HEK293 (cell line): ENCODE data around the gene SCRN2.

Experiments
- CTCF ChIA-PET: fragments of 350-600 bp; formaldehyde crosslinking; extraction: SDS; loops from one replicate; lab custom pipeline; 2021; ENCODE audit warnings: antibody characterized with exemption; lab: Yijun Ruan, JAX
- POLR2A ChIA-PET: fragments of 300-600 bp; formaldehyde crosslinking; extraction: SDS; loops from one replicate; lab custom pipeline; 2020; ENCODE audit warnings: antibody characterized with exemption, inconsistent platforms; lab: Yijun Ruan, JAX
- H3K27ac ChIP-seq: fragments of 200-500 bp; sonication (Bioruptor generic); 2 replicates; pipeline ENCODE4 v1.5.1; 2014; ENCODE audit warnings: low read depth, low read length, control low read depth, inconsistent platforms; ENCODE audit errors: extremely low read depth
- H3K36me3 ChIP-seq, 2 experiments: fragments of 200-500 bp in 1 of 2; sonication (Bioruptor generic) in 1 of 2; 1 replicate in 1 of 2; 2 replicates in 1 of 2; pipeline ENCODE4 v1.5.1; 2014 to 2017; ENCODE audit warnings: inconsistent platforms in 2 of 2, low read length in 2 of 2; ENCODE audit not compliant: control insufficient read depth in 2 of 2, insufficient read depth in 1 of 2
- H3K4me1 ChIP-seq: fragments of 200-500 bp; sonication (Bioruptor generic); 2 replicates; pipeline ENCODE4 v1.5.1; 2014; ENCODE audit warnings: mild to moderate bottlenecking, low read length, inconsistent platforms; ENCODE audit not compliant: control insufficient read depth, insufficient read depth
- H3K4me3 ChIP-seq: 2 replicates; pipeline ENCODE4 v1.5.1; 2011; ENCODE audit warnings: low read depth, mild to moderate bottlenecking, control low read depth, low read length, moderate library complexity
- H3K9me3 ChIP-seq: fragments of 200-500 bp; sonication (Bioruptor generic); 2 replicates; pipeline ENCODE4 v1.5.1; 2014; ENCODE audit warnings: low read depth, low read length, inconsistent platforms; ENCODE audit not compliant: control insufficient read depth, insufficient read depth
- KLF9 ChIP-seq: fragments of 450-650 bp; formaldehyde crosslinking; IDR thresholded peaks from 2 replicates; pipeline ENCODE4 v1.5.1; 2016; ENCODE audit warnings: missing biosample characterization, missing genetic modification characterization, low read depth
- PRDM2 ChIP-seq: fragments of 450-650 bp; formaldehyde crosslinking; IDR thresholded peaks from 2 replicates; pipeline ENCODE4 v1.5.1; 2016; ENCODE audit warnings: missing biosample characterization, missing genetic modification characterization, borderline replicate concordance
- YY1 ChIP-seq: fragments of 450-650 bp; formaldehyde crosslinking; IDR thresholded peaks from 2 replicates; pipeline ENCODE4 v1.5.1; 2018; ENCODE audit warnings: missing biosample characterization, missing genetic modification characterization
- YY2 ChIP-seq: fragments of 450-650 bp; formaldehyde crosslinking; IDR thresholded peaks from 2 replicates; pipeline ENCODE4 v1.5.1; 2016; ENCODE audit warnings: missing biosample characterization, missing genetic modification characterization
- ZNF23 ChIP-seq: fragments of 450-650 bp; formaldehyde crosslinking; IDR thresholded peaks from 2 replicates; pipeline ENCODE4 v1.5.1; 2016; ENCODE audit warnings: missing biosample characterization, missing genetic modification characterization, borderline replicate concordance
- ZNF350 ChIP-seq: fragments of 450-650 bp; formaldehyde crosslinking; IDR thresholded peaks from 2 replicates; pipeline ENCODE4 v1.5.0; 2017; ENCODE audit warnings: missing biosample characterization, mild to moderate bottlenecking, missing genetic modification characterization
- ZNF37A ChIP-seq: fragments of 450-650 bp; IDR thresholded peaks from 2 replicates; pipeline ENCODE4 v1.5.1; 2018; ENCODE audit warnings: missing biosample characterization, missing genetic modification characterization
- ZNF426 ChIP-seq: fragments of 450-650 bp; formaldehyde crosslinking; IDR thresholded peaks from 2 replicates; pipeline ENCODE4 v1.5.1; 2017; ENCODE audit warnings: missing biosample characterization, missing genetic modification characterization, mild to moderate bottlenecking, inconsistent platforms, moderate library complexity
- ZNF670 ChIP-seq: fragments of 450-650 bp; formaldehyde crosslinking; IDR thresholded peaks from 2 replicates; pipeline ENCODE4 v1.5.1; 2016; ENCODE audit warnings: missing biosample characterization, missing genetic modification characterization, low read depth
- ZNF701 ChIP-seq: fragments of 450-650 bp; formaldehyde crosslinking; IDR thresholded peaks from 2 replicates; pipeline ENCODE4 v1.5.1; 2016; ENCODE audit warnings: missing biosample characterization, missing genetic modification characterization
- TF ChIP-seq, protein P1 (sequence below): fragments of 450-650 bp; formaldehyde crosslinking; IDR thresholded peaks from 2 replicates; pipeline ENCODE4 v1.5.1; 2017; ENCODE audit warnings: missing biosample characterization, mild to moderate bottlenecking, missing genetic modification characterization, moderate library complexity
- TF ChIP-seq, protein P2 (sequence below): fragments of 450-650 bp; formaldehyde crosslinking; conservative IDR thresholded peaks from 2 replicates; pipeline ENCODE4 v1.5.1; 2016; ENCODE audit warnings: low read depth, missing biosample characterization, missing genetic modification characterization
- TF ChIP-seq, protein P3 (sequence below): fragments of 450-650 bp; formaldehyde crosslinking; IDR thresholded peaks from 2 replicates; pipeline ENCODE4 v1.5.1; 2017; ENCODE audit warnings: missing biosample characterization, missing genetic modification characterization
- TF ChIP-seq, protein P4 (sequence below): fragments of 450-650 bp; formaldehyde crosslinking; IDR thresholded peaks from 2 replicates; pipeline ENCODE4 v1.5.1; 2016; ENCODE audit warnings: missing biosample characterization, missing genetic modification characterization
- TF ChIP-seq, protein P5 (sequence below): fragments of 450-650 bp; formaldehyde crosslinking; IDR thresholded peaks from 2 replicates; pipeline ENCODE4 v1.5.1; 2016; ENCODE audit warnings: missing biosample characterization, missing genetic modification characterization

SCRN2 gene

GRCh38 chr17:47810200-47810821, 30.8 kb downstream of the SCRN2 start (continued):
- no peak for TF ChIP-seq ZNF670 (tag by site-specific recombination)
- TF ChIP-seq, protein P1, sequence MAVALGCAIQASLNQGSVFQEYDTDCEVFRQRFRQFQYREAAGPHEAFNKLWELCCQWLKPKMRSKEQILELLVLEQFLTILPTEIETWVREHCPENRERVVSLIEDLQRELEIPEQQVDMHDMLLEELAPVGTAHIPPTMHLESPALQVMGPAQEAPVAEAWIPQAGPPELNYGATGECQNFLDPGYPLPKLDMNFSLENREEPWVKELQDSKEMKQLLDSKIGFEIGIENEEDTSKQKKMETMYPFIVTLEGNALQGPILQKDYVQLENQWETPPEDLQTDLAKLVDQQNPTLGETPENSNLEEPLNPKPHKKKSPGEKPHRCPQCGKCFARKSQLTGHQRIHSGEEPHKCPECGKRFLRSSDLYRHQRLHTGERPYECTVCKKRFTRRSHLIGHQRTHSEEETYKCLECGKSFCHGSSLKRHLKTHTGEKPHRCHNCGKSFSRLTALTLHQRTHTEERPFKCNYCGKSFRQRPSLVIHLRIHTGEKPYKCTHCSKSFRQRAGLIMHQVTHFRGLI (tag by site-specific recombination): no peak
- no peak for TF ChIP-seq ZNF23
- no peak for TF ChIP-seq YY1 (tag by site-specific recombination)
- no peak for TF ChIP-seq ZNF426
- peak; percentile 64; the same call in 1 of the 2 replicates for TF ChIP-seq KLF9 (tag by site-specific recombination)
- TF ChIP-seq, protein P2, sequence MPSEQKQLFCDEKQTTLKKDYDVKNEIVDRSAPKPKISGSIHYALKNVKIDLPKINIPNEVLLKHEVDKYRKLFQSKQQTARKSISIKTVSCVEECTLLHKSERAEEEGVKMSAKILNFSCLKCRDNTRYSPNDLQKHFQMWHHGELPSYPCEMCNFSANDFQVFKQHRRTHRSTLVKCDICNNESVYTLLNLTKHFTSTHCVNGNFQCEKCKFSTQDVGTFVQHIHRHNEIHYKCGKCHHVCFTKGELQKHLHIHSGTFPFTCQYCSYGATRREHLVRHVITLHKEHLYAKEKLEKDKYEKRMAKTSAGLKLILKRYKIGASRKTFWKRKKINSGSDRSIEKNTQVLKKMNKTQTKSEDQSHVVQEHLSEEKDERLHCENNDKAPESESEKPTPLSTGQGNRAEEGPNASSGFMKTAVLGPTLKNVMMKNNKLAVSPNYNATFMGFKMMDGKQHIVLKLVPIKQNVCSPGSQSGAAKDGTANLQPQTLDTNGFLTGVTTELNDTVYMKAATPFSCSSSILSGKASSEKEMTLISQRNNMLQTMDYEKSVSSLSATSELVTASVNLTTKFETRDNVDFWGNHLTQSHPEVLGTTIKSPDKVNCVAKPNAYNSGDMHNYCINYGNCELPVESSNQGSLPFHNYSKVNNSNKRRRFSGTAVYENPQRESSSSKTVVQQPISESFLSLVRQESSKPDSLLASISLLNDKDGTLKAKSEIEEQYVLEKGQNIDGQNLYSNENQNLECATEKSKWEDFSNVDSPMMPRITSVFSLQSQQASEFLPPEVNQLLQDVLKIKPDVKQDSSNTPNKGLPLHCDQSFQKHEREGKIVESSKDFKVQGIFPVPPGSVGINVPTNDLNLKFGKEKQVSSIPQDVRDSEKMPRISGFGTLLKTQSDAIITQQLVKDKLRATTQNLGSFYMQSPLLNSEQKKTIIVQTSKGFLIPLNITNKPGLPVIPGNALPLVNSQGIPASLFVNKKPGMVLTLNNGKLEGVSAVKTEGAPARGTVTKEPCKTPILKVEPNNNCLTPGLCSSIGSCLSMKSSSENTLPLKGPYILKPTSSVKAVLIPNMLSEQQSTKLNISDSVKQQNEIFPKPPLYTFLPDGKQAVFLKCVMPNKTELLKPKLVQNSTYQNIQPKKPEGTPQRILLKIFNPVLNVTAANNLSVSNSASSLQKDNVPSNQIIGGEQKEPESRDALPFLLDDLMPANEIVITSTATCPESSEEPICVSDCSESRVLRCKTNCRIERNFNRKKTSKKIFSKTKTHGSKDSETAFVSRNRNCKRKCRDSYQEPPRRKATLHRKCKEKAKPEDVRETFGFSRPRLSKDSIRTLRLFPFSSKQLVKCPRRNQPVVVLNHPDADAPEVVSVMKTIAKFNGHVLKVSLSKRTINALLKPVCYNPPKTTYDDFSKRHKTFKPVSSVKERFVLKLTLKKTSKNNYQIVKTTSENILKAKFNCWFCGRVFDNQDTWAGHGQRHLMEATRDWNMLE: no peak
- TF ChIP-seq, protein P3, sequence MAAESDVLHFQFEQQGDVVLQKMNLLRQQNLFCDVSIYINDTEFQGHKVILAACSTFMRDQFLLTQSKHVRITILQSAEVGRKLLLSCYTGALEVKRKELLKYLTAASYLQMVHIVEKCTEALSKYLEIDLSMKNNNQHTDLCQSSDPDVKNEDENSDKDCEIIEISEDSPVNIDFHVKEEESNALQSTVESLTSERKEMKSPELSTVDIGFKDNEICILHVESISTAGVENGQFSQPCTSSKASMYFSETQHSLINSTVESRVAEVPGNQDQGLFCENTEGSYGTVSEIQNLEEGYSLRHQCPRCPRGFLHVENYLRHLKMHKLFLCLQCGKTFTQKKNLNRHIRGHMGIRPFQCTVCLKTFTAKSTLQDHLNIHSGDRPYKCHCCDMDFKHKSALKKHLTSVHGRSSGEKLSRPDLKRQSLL (tag by site-specific recombination): no peak
- TF ChIP-seq ZNF701 (tag by site-specific recombination): no peak
- no peak for TF ChIP-seq YY2
- no peak for TF ChIP-seq ZNF37A (tag by site-specific recombination)

- H3K9me3 ChIP-seq: no peaks in the 10 kb centered on the region
- no peak overlapping the region for H3K27ac ChIP-seq
- ChIA-PET POLR2A (no interaction called here), CTCF (interaction anchor here (1.1 kb wide), 2 partner anchors 8 to 32 kb away, joined by 4 read pairs; no protein-coding TSS in a partner anchor)
- H3K4me1 ChIP-seq: no peaks in the 10 kb centered on the region
- peaks cover 0 to 48% of the 10 kb centered on the region in 2 experiments; a peak in 1 of 3 replicates for H3K36me3 ChIP-seq
- no peak overlapping the region for H3K4me3 ChIP-seq
- TF ChIP-seq, protein P4, sequence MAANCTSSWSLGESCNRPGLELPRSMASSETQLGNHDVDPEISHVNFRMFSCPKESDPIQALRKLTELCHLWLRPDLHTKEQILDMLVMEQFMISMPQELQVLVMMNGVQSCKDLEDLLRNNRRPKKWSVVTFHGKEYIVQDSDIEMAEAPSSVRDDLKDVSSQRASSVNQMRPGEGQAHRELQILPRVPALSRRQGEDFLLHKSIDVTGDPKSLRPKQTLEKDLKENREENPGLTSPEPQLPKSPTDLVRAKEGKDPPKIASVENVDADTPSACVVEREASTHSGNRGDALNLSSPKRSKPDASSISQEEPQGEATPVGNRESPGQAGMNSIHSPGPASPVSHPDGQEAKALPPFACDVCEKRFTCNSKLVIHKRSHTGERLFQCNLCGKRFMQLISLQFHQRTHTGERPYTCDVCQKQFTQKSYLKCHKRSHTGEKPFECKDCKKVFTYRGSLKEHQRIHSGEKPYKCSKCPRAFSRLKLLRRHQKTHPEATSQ: no peak
- TF ChIP-seq, protein P5, sequence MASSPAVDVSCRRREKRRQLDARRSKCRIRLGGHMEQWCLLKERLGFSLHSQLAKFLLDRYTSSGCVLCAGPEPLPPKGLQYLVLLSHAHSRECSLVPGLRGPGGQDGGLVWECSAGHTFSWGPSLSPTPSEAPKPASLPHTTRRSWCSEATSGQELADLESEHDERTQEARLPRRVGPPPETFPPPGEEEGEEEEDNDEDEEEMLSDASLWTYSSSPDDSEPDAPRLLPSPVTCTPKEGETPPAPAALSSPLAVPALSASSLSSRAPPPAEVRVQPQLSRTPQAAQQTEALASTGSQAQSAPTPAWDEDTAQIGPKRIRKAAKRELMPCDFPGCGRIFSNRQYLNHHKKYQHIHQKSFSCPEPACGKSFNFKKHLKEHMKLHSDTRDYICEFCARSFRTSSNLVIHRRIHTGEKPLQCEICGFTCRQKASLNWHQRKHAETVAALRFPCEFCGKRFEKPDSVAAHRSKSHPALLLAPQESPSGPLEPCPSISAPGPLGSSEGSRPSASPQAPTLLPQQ (tag by site-specific recombination): no peak
- TF ChIP-seq ZNF350: no peak
- TF ChIP-seq PRDM2 (tag by site-specific recombination): no peak
These were observed 32.1 kb downstream of the SCRN2 start for GRCh38 chr17:47808830-47809480.
